ENCODE measurements around the gene NUDT22. TPM values are rescaled to one million over a fixed set of nuclear protein-coding genes. Genes with fewer than 3 reads are reported as not detected.

Gene NUDT22
- total RNA-seq, 1 donor from 2014 or later: 91.9 TPM

GRCh38 chr11:64276653-64277431 lies 50.8 kb downstream of the NUDT22 start:
- H3K4me3 ChIP-seq (ENCODE audit: low read depth, low read length): no peak overlapping the region
- DNase-seq (ENCODE audit: low read depth): no peak
- no peak for TF ChIP-seq CTCF (conservative IDR thresholded peaks at IDR 0.05; ENCODE audit: low read depth, low read length)

GRCh38 chr11:64278576-64279190 lies 52.6 kb downstream of the NUDT22 start:
- no peak for DNase-seq (ENCODE audit: low read depth)
- H3K4me3 ChIP-seq (ENCODE audit: low read depth, low read length): no peak overlapping the region
- TF ChIP-seq CTCF (conservative IDR thresholded peaks at IDR 0.05; ENCODE audit: low read depth, low read length): no peak

Other genes with a start within 250 kb of the NUDT22 start
- gene OTUB1, start 239.8 kb upstream of the NUDT22 start, total RNA-seq: 109 and 204 TPM in 2 replicates
- not detected in 2 replicates for gene FLRT1, start 190.3 kb upstream of the NUDT22 start, total RNA-seq
- gene MACROD1, start 60.2 kb upstream of the NUDT22 start, total RNA-seq: 18.7 and 27.8 TPM in 2 replicates
- 275 and 315 TPM in 2 replicates for gene STIP1, start 40.1 kb upstream of the NUDT22 start, total RNA-seq
- gene FERMT3, start 19.6 kb upstream of the NUDT22 start, total RNA-seq: 0.29 and 2.8 TPM in 2 replicates
- gene TRPT1, start 88 bp upstream of the NUDT22 start, total RNA-seq: 63.3 and 98.1 TPM in 2 replicates
- 12.5 and 17.6 TPM in 2 replicates for gene DNAJC4, start 4.3 kb downstream of the NUDT22 start, total RNA-seq
- gene VEGFB, start 8.3 kb downstream of the NUDT22 start, total RNA-seq: 15.6 and 25.7 TPM in 2 replicates
- gene FKBP2, start 14.8 kb downstream of the NUDT22 start, total RNA-seq: 72.6 and 184 TPM in 2 replicates
- gene PPP1R14B, start 20.7 kb downstream of the NUDT22 start, total RNA-seq: 674 and 753 TPM in 2 replicates
- gene PLCB3, start 25.3 kb downstream of the NUDT22 start, total RNA-seq: 42.8 and 43.5 TPM in 2 replicates
- 113 and 156 TPM in 2 replicates for gene BAD, start 58.4 kb downstream of the NUDT22 start, total RNA-seq
- 16.3 and 24.8 TPM in 2 replicates for gene GPR137, start 59.6 kb downstream of the NUDT22 start, total RNA-seq
- 0.51 TPM in 1 of 2 replicates, not detected in the other for gene KCNK4, start 65.0 kb downstream of the NUDT22 start, total RNA-seq
- not detected in 2 replicates for gene CATSPERZ, start 74.1 kb downstream of the NUDT22 start, total RNA-seq
- 47.2 and 61.9 TPM in 2 replicates for gene ESRRA, start 79.2 kb downstream of the NUDT22 start, total RNA-seq
- gene TRMT112, start 91.3 kb downstream of the NUDT22 start, total RNA-seq: 359 and 470 TPM in 2 replicates
- gene PRDX5, start 91.8 kb downstream of the NUDT22 start, total RNA-seq: 284 and 357 TPM in 2 replicates
- 2.5 and 4.8 TPM in 2 replicates for gene CCDC88B, start 113.9 kb downstream of the NUDT22 start, total RNA-seq
- gene RPS6KA4, start 132.9 kb downstream of the NUDT22 start, total RNA-seq: 37.1 and 69.9 TPM in 2 replicates

Measured in epithelial cell of proximal tubule (primary cell).